C1 segment of cervical spinal cord (tissue), 14 donors: ENCODE measurements around the gene GPATCH8.
"Not testable (repeated sequence)": the region's sequence is repeated elsewhere in the genome, so short reads cannot be mapped to it uniquely, and the experiment has no call there.

ENCODE experiments used
- DNase-seq, 14 donors: peaks; one replicate each; lab custom pipeline; 2025; lab: John Stamatoyannopoulos, UW

The GPATCH8 gene

DNA sequence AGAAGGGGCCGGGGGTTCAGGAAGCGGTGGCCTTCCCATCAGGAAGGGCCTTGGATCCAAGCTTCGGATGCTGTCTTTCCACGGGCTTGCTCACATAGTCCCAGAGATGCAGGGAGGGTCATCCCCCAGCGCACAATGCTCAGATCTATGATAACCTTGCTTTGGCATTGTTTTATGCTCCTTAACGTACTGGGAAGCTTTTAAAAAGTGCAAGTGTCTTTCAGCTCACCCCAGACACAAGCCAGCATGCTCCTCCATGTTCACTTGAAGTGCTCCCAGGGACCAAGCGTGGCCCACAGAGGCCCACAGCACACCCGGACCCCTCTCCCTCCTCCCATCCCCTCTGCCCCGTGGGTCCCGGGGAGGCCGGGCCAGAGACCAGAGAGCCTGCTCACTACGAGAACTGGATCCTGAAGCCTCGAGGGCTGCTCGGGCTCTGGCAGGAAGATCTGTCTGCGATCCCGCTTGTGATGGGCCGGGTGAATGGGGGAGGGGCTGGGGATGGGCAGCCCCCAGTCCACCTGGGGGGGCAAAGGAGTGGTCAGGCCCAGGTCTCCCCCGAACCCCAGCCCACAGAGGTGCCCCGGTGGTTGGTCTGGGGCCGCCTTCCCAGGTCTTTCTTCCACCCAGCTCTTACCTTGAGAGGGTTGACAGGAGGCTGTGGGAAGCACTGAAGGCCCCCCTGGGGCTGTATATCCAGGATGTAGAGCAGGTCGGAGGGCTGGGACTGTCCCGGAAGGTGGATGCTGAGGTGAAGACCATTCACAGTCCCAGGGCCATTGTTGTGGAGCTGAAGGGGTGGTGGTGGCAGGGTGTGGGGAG, 127.8 kb downstream of the GPATCH8 start:
- DNase-seq: no peak

DNA sequence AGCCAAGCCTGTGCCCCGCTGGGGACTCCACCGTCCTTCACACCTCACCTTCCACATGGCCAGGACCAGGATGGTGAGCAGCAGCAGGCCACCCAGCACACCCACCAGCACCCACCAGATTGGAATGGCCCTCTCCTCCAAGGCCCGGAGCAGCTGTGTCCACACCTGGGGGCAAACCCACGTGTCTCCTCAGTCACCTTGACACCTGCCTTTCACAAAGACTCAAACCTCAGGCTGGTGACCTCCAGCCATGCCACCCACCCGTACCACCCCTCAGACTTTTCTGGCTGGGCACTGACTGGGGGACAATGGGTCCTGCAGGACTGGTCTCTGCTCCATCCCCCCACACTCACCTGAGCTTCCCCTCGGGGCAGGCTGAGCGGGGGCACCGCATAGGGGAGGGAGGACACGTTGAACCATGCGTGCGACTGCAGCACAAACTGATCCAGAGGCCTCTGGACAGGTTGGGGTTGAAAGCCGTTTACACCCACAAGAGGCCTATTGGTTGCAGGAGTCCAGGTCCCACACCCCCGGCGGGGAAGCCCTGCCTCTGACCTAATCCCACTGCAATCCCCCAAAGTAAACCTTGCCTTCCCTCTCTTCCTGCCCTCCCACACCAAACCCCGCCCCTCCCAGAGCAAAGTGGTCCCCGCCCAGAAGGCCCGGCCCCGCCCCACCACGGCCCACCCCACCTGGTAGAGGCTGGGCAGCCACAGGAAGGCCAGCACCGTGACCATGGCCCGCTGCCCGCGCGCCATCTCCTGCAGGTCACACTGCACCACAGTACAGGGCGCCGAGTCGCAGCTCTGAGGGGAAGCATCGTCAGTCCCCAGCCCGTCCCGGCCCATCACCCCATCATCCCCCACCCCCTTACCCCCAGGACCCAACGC, 128.7 kb downstream of the GPATCH8 start:
- no peak for DNase-seq

DNA sequence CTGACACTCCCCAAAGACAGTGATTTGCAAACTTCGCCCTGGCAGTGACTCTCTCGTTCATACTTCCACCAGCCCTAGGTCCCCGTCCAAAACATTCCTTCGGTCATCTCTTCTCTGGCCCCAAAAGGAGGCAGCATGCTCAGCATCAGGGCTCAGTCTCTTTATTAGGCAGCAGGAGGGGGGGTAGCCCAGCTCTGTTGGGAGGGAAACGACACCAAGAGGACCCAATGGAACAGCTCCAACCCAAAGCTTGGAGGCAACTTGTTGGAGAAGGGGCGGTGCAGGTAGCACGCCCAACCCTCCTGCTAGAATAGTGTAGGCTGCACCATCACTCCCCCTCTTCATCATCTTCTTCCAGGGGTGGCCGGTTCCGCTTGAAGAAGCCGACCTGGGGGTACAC, 131.2 kb downstream of the GPATCH8 start:
- DNase-seq: no peak

DNA sequence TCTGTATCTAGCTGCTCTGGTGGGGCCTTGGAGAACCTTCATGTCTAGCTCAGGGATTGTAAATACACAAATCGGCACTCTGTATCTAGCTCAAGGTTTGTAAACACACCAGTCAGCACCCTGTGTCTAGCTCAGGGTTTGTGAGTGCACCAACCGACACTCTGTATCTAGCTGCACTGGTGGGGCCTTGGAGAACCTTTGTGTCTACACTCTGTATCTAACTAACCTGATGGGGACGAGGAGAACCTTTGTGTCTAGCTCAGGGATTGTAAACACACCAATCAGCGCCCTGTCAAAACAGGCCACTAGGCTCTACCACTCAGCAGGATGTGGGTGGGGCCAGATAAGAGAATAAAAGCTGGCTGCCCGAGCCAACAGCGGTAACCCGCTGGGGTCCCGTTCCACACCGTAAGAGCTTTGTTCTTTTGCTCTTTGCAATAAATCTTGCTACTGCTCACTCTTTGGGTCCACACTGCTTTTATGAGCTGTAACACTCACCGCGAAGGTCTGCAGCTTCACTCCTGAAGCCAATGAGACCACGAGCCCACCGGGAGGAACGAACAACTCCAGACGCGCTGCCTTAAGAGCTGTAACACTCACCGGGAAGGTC, 133.7 kb downstream of the GPATCH8 start:
- DNase-seq: not testable (repeated sequence)

DNA sequence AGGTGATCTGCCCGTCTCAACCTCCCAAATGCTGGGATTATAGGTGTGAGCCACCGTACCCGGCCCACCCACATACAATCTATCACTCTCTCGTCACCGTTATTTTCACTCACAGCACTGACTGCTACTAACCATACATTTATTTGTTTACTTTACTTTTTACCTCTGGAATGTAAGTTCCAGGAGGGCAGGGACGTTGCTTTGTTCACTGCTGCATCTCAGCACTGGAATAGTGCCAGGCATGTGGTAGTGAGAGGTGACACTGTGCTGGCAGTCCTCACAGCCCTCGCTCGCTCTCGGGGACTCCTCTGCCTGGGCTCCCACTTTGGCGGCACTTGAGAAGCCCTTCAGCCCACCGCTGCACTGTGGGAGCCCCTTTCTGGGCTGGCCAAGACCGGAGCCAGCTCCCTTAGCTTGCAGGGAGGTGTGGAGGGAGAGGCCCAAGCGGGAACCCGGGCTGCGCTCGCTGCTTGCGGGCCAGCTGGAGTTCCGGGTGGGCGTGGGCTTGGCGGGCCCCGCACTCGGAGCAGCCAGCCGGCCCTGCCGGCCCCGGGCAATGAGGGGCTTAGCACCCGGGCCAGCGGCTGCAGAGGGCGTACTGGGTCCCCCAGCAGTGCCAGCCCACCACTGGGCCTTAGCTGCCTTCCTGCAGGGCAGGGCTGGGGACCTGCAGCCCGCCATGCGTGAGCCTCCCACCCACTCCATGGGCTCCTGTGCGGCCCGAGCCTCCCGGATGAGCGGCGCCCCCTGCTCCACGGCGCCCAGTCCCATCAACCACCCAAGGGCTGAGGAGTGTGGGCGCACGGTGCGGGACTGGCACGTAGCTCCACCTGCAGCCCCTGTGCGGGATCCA, 134.6 kb downstream of the GPATCH8 start:
- DNase-seq: not testable (repeated sequence)

DNA sequence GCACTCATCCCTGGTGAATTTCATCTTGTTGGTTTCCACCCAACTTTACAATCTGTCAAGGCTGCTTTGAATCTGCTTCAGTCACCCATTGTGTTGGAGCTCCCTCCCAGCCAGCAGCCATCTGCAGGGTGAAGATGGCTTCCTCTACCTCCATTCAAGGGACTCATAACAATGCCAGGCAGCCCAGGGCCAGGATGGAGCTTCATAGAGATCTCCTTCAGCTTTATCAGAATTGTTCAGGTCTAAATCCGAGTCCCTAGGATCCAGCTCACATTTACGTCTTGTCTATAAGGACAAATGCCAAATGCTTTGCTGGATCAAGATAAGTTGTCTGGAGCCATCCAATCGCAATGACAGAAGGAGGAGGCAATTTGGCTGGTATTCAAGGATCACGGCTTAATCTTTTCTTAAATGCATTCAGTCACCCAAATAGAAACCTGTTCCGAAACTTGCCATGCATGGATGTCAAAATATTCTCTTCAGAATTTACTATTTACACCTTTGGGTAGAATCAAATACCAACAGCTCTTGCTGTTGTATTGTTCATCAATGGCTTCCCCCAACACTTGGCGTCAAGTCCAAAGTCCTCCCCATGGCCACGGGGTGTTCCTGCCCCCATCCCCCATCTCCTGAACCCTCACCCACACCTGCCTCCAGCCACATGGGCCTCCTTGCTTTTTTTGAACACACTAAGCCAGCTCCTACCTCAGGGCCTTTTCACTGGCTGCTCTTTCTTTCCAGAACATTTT, 135.8 kb downstream of the GPATCH8 start:
- DNase-seq: peak in 1 of 14 donors; percentile 83

DNA sequence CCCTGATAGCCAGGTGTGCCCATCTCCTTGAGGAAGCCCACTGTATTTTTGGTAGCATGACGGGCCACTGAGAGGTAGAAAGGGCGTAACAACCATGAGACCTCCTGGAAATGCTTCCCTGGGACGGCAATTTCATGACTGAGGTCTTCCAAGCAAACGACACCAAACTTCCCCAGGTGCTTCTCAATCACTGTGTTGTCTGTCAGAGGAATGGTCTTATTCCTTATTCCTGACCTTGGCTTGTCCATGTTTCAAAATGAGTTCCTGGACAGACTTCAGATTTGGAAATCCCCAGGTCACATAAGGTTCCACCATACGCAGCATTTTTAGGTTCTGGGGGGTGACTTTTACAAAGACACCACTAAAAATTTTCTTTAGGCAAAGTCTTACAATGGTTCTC, 138.2 kb downstream of the GPATCH8 start:
- not testable (repeated sequence) for DNase-seq

DNA sequence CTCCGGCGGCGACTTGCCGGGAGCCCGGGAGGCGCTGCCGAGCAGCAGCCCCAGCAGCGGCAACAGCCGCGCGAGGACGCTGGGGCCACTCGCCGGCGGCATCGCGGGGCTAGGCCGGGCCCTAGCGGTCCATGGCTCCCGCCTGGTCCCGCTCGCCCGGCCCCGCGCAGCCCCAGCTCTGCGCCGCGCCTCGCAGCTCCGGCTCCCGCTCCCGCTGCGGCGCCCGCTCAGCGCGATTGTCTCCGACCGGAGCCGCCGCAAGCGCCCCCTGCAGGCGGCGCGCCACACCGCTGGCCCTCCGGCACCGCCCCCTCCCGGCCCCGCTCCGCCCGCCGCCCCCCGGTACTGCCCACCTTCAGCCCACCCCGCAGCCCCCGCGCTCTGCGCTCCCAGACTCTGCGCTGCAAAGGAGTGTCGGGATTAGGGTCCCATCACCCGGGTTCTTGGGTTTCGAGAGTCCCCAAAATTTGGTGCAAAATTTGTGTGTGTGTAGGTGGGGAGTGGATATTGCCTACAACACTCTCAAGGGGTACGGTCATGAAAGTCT, 139.5 kb downstream of the GPATCH8 start, which contains the start of gene FAM171A2:
Gene FAM171A2 (minus strand): TSS at position 241 of the 547 bp plus-strand sequence. CDS start 139 bp downstream, at position 102.
- peak in 7 of 14 donors; percentile 14 to 53 (median 39) for DNase-seq

DNA sequence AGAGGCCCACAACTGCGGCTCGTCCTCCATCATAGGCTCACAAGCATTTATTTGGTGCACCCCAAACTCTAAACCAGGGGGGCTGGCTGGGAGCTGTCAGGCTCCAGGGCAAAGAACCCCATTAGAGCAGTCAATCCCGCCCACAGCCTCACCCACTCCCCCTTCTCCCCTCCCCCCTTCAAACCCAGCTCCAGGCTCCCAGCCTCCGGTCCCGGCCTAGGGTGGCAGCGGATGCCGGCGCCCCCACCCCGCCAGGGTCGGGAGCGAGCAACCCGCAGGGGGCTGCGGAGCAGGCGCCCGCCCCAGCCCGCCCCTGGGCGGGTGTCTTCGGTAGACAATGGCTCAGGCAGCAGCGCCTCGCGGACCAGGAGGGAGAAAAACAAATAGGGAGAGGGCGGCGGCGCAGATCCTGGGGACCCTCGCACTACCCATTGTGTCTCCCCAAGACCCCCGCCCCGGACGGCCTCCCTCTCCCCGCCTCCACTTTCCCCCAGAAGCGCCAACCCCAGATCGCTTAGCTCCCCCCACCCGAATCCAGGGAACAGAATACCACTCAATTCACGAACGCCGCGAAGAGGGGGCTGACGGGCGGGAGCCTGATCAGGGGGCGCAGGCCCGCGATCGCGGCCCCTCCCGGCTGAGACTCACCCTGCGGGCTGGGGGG, 140.1 kb downstream of the GPATCH8 start:
- peak in 1 of 14 donors; percentile 31 for DNase-seq

DNA sequence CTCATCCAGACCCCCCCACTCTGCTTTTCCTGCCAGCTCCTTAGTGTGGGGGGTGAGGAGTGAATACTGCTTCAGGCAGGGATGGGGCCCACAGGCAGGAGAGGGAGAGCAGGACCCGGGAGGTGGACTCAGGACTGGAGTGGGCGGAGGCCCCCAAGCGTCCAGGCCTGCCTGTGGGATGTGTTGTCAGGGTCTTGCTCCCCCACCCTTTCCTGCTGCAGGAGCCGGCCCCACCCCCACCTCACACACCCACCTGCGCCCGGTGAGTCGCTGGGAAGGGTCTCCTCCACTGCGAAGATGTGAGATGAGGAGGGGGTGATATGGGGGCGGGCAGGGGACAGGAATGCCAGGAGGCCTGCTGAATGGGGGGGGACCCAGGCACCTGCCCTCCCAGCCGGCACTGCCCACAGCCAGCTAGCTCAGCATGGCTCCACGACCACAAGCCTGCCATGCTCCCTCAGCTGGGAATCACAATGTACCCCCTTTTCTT, 140.7 kb downstream of the GPATCH8 start:
- no peak for DNase-seq

DNA sequence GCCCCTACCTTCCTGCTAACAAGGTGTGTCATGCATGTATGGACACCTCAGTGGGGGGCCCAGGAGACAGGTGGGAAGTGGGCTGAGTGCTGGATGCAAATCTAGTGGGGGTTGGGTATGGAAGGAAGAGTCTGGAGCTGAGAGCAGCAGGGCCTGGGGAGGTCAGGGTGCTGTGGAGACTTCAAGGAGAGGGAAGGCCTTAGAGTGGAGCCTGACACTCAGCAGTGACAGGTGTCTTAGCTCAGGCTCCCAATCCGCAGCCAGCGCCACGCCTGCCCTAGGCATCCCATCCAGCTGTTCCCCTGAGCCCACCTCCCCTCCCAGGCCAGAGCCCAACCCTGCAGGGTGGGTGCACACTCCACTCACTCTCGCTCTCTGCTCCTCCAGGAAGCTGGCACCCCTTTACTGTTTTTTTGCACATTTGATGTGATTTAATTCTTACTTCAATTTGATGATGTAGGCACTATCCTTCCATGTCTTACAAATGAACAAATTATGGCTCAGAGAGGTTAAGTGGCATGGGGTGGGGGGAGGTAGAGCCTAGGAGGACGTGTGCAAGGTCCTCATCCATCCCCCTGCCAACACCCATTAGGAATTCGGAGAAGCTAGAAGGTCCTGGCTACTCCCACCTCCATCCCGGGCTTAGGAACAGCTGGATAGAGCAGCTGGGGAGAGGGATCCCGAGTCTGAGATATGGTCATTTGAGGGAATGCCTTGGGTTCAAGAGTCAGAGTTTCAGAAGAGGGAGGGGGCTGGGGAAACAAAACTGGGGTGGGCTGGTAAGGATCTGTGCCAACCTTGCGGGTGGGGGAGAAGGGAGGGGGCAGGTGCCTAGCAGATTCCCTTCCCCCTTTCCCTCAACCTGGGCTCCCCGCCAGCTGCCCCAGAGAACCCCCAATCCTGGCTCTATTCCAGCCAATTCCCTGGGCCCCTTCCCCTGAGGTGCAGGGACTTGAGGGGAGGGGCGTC, 141.6 kb downstream of the GPATCH8 start:
- DNase-seq: no peak

DNA sequence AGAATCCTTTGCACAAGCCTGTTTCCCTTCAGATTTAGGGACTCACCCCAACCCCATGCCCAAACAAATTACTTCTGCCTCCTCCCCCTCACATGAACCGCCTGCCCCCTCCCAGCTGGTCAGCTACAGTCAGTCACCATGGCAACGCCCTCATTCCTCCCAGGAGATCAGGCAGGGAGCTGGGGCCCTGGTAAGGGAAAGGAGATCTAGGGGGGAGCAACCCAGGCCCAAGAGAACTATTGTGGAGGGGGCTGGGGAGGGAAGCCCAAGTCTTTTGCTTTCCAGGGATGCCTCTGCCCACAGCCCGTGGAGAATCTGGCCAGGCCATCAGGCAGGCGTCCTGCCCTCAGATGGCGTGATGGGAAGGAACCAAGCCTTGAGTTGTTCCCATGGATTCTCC, 142.4 kb downstream of the GPATCH8 start:
- DNase-seq: peak in 1 of 14 donors; percentile 51

DNA sequence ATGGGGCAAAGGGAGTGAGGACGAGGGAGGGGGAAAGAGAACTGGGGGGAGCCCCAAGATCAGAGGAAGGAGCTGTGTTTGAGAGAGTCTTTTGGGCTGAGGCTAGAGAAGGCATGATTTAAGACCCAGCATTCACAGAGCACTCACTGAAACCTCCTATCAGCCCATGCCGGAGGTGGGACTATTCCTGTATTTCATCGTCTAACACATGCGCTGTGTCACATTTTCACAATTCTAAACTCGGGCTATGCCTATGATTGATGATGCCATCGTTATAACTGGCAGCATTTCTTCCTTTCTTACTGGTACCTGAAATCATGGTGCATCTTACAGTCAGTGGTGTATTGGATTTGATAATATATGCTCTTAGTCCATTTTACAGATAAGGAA, 143.1 kb downstream of the GPATCH8 start:
- DNase-seq: no peak

DNA sequence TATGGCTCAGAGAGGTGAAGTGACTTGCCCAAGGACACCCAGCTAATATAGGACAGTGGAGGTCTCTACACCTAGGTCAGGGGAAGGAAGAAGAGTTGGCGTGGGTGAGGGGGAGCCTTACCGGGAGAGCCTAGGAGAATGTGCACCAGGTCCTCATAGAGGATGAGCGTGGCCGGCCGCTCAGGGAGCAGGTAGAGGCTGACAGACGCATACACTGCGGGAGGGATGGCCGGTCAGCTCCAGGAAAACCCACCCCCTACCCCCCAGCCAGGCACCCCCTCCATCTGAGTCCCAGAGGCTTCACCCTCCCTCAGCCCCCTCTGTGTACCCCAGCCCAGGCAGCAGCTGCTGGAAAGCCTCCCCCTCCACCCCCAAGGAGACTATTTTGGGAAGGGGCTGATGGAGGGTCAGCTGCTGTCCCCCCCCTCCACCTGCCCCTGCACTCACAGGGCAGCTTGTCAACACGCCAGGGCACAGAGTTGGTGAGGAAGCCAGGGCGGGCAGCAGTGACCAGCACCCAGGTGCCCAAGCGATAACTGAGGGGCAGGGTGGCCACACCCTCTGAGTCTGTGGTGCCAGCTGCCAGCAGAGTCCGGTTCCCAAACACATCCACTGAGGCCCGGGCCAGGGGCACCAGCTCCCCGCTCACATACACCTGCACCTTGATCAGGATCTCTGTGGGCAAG, 143.6 kb downstream of the GPATCH8 start:
- DNase-seq: no peak

DNA sequence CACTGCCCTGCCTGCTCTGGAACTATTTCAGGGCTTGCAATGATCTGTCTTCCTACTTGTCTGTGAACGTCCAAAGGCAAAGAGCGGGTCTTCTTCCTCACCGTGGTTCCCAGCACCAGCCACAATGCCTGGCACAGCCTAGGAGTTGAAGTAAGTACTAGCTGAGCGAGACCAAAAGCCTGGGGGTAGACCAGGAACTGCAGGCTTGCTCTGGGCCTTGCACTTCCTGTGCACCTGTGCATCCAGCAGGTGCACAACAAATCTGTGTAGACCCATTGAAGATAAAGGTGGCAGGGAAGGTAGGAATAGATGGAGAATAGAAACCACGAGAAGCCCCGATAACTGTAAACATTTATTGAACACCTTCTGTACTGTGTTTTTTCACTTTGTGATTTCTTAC, 144.2 kb downstream of the GPATCH8 start:
- no peak for DNase-seq

DNA sequence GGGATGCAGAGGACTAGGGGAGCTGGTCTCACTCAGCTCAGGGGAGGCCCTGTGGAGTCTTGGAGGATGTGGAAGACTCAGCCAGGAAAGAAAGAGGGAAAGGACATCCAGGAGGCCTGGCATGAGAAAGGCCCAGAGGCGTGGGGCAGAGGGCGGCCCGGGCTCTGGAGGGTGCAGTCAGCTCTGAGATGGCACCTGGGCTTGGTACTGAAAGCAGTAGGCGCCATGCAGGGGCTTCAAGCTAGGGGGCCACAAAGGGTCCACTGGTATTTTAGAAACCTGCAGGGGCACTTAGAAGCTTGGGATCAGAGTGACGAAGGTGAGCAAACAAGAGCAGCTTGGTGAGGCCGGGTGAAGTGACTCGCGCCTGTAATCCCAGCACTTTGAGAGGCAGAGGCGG, 145.1 kb downstream of the GPATCH8 start:
- DNase-seq: no peak

DNA sequence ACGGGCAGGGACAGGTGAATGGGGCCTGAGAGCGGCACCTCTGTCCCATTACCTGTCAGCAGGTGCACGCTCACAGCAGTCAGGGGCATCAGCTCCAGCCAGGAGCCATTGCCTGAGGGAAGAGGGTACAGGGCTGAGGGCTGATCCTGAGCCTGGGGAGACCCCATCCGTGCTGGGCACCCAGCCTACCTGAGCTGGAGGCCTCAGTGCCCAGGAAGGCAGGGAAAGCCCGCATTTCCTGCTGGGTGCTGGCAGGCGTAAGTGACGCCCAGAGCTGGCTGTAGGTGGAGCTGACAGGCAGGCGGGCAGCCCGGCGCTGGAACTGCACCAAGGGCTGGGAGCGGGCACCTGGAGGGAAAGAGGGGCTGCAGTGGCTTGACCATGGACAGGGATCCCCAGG, 147.0 kb downstream of the GPATCH8 start:
- peak in 1 of 14 donors; percentile 15 for DNase-seq
